ENCODE results near the gene HYAL4.
"Not testable (repeated sequence)": the region's sequence is repeated elsewhere in the genome, so short reads cannot be mapped to it uniquely, and the experiment has no call there.

Gene HYAL4

GRCh38 chr7:123847868-123848267 lies 2.9 kb downstream of the HYAL4 start:
- DNase-seq (ENCODE audit: low read depth in 2 of 2) = no peak

DNA sequence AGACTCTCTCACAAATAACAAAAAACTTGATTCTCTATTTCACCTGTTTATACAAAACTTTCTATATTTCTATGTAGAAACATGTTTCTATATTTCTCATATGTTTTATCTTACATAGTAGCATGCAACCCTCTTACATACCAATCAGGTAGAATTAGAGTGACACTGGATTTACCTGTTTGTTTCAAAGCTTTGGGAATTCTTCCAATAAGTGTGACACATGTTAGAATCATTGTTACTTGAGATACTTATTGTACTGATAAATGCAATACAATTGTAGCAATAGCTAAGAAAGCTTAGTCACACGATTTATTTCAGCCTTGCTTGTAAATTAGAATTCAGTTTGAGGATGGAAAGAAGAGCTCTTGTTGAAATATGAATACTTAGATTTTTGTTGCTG lies 4.9 kb downstream of the HYAL4 start:
- DNase-seq (ENCODE audit: low read depth in 2 of 2) = no peak

GRCh38 chr7:123851404-123851803 lies 6.4 kb downstream of the HYAL4 start:
- DNase-seq (ENCODE audit: low read depth in 2 of 2) = not testable (repeated sequence)

DNA sequence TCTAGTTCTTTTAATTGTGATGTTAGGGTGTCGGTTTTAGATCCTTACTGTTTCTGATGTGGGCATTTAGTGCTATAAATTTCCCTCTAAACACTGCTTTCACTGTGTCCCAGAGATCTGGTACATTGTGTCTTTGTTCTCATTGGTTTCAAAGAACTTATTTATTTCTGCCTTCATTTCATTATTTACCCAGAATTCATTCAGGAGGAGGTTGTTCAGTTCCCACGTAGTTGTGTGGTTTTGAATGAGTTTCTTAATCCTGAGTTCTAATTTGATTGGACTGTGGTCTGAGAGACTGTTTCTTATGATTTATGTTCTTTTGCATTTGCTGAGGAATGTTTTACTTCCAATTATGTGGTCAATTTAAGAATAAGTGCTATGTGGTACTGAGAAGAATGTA lies 9.3 kb downstream of the HYAL4 start:
- not testable (repeated sequence) for DNase-seq (ENCODE audit: low read depth in 2 of 2)

DNA sequence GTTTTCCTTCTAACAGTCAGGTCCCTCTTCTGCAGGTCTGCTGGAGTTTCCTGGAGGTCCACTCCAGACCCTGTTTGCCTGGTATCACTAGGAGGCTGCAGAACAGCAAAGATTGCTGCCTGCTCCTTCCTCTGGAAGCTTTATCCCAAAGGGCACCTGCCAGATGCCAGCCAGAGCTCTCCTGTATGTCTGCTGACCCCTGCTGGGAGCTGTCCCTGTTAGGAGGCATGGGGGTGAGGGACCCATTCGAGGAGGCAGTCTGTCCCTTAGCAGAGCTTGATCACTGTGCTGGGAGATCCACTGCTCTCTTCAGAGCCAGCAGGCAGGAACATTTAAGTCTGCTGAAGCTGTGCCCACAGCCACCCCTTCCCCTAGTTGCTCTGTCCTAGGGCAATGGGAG lies 11.5 kb downstream of the HYAL4 start:
- DNase-seq (ENCODE audit: low read depth in 2 of 2) = not testable (repeated sequence)

DNA sequence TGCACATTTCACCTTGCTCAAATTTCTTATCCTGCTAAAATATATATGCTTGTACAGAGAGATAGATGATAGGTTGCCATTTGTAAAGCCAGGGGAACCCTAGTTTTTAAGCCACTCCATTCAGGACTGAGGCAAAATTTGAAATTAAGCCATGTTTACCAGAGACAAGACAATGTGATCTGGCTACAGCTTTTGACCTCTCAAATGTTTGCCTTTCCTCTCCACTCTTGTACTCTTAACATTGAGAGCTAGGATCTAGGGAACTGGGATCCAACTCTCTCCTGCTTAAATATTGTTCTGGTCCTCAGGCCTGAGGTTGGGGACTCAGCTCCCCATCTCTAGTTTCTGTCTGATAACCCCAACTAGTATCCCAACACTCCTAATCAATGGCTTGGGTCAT lies 15.9 kb downstream of the HYAL4 start:
- DNase-seq (ENCODE audit: low read depth in 2 of 2) = no peak

DNA sequence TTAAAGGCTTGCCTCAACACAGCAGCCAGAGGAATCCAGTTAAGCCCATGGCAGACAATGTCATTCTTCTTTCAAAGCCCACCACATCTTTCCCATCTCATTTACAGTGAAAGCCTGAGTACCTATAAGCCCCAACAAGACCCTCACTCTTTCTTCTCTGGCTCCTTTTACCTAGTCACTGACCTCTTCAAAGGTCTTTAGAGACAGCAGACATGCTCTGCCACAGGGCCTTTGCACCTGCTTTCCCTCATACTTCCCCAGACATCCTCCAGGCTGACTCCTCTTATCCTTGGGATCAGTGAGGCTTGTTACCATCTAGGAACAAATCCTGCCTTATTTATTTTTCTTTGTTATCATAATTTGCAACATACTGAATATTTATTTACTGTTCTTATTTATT lies 17.8 kb downstream of the HYAL4 start:
- DNase-seq (ENCODE audit: low read depth in 2 of 2) = no peak

DNA sequence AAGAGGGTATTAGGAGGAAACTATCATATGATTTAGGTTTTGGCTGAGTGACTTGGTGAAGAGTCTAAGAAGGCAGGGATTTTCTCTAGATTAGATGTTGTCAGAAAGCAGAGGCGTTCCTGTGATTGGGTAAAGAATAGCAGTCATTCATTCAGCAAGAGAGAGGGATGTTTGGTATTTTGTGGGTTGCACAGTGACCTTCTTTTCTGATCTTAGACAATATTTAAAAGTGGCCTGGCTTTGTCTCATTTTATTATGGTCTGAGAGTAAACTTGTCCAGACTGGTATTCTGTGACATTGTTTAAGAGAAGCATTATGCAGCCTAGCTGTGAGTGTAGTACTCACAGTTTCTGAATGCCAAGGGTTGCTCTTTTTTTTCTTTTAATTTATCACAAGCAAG lies 18.5 kb downstream of the HYAL4 start:
- DNase-seq (ENCODE audit: low read depth in 2 of 2) = no peak

- no peak for DNase-seq (ENCODE audit: low read depth in 2 of 2)
Measured at GRCh38 chr7:123864012-123864411, 19.0 kb downstream of the HYAL4 start.

- DNase-seq (ENCODE audit: low read depth in 2 of 2) = no peak
Measured at GRCh38 chr7:123864436-123864835, 19.5 kb downstream of the HYAL4 start.

DNA sequence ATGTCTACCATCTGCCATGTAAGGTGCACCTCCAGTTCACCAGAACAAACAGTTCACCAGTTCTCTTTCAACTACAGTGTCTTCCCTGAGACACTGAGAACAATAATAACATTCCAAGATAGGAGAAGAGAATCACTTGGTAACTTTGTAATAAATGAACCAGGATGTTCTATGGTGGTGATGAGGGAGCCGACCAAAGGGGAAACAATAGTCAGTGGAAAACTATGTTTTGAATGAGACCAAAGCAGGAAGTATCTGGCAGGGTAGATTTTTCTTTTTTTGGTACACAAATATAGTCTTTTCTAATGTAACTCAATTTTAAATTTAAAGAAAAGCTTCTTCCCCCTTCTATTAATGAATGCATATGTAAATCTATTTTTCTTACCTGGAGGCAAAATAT lies 20.0 kb downstream of the HYAL4 start:
- no peak for DNase-seq (ENCODE audit: low read depth in 2 of 2)

DNA sequence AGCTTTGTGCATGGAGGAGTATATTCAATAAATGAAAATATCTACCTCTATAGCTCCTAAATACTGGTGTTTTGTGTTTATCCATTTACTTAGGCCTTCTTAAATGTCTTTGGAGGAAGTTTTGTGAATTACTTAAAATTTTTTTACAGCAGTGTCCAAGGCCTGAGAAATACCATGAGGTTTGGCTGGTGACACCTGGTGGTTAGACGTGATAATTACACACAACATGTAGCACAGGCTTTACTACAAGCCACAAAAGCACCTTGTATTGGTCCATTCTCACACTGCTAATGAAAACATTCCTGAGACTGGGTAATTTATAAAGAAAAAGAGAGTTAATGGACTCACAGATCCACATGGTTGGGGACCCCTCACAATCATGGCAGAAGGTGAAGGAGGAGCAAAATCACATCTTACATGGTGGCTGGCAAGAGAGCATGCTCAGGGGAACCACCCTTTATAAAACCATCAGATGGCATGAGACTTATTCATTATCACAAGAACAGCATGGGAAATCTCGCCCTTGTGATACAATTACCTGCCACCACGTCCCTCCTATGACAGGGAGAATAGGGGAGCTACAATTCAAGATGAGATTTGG lies 20.6 kb downstream of the HYAL4 start:
- no peak for DNase-seq (ENCODE audit: low read depth in 2 of 2)

DNA sequence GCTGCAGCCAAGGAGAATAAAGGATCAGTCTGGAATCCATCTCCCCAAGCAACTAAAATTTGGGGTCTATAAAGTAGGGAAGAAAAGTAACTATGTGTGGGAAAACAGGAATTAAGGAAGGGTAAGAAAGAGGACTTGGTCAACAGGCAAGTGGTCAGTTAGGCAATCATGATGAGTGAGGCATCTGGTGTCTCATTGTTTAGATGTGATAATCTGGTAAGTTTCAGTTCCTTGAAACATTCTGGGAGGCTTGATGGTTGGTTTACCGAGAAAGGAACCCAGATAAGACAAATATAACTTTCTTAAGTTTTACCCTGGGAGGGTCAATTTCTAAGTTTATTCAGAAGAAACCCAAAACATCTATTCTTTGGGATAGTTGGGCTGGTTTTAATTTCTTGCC lies 22.3 kb downstream of the HYAL4 start:
- no peak for DNase-seq (ENCODE audit: low read depth in 2 of 2)

DNA sequence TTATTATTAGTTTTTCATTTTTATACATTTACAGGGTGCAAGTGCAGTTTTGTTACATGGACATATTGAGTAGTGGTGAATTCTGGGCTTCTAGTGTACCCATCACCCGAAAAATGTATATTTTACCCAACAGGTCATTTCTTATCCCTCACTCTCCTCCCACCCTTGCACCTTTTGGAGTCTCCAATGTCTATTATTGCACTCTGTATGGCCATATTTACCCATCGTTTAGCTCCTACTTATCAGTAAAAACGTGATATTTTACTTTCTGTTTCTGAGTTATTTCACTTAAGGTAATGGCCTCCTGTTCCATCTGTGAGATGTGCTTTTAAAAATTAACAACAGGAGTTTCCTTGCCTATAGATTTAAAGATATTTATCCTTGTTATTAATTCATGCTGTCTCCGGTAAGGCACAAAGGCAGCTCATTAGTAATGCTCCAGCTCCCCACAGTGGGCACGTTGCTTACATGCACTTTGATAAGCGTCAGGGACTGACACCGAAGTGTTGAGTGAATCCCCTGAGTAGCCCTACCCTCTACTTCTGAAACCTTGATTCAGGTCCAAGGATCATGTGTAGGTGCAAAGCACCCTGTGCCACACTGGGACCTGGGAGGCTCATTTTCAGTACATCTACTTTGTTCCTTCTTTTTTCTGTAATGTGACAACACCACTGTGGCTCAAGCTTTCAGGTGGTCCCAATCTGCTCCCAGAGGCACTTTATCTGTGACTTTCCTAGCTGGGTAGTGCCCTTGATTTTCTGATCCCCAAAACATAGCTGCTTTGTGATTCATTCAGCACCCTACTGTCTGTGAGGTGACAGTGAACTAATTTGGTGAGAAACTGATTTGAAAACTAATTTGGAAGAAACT lies 27.3 kb downstream of the HYAL4 start:
- no peak for DNase-seq (ENCODE audit: low read depth in 2 of 2)

DNA sequence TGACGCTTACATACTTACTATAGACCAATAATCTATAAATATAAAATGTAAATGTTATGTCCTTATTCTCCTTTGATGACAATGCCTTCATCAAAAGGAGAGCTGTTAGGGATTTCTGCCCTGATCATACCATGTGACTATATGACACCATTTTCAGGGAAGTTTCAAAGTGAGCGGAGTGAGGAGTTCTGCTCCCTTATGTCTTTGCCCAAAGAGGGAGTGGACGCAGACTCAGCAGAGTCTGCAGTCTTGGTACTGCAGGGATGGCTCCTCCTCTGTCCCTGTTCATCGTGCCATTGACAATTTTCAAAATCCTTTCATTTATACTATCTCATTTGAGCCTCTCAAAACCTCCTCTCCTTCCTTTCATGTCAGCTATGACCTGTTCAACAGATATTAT lies 27.9 kb downstream of the HYAL4 start:
- DNase-seq (ENCODE audit: low read depth in 2 of 2) = no peak

GRCh38 chr7:123876557-123877256 lies 31.7 kb downstream of the HYAL4 start:
- no peak for DNase-seq (ENCODE audit: low read depth in 2 of 2)

DNA sequence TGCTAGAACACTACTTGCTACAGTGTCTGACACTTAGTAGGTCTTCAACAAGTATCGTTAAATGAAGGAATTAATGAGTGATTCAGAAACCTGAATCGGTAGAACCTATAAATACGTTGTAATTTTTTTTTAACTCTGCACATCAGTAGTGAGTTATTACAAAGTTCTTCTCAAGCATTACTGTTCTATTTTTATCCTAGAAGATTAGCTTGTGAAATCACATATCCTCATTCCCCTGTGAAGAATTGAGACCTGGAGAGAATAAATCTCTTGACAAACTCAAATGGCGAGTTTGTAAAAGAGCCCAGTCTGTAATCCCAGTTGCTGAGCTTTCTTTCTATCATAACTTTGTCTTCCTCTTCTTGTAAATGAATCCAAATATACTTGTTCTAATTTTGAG lies 34.7 kb downstream of the HYAL4 start:
- no peak for DNase-seq (ENCODE audit: low read depth in 2 of 2)

GRCh38 chr7:123881300-123881699 lies 36.3 kb downstream of the HYAL4 start:
- no peak for DNase-seq (ENCODE audit: low read depth in 2 of 2)

GRCh38 chr7:123883154-123883553 lies 38.2 kb downstream of the HYAL4 start:
- no peak for DNase-seq (ENCODE audit: low read depth in 2 of 2)

GRCh38 chr7:123888192-123888591 lies 43.2 kb downstream of the HYAL4 start:
- no peak for DNase-seq (ENCODE audit: low read depth in 2 of 2)

DNA sequence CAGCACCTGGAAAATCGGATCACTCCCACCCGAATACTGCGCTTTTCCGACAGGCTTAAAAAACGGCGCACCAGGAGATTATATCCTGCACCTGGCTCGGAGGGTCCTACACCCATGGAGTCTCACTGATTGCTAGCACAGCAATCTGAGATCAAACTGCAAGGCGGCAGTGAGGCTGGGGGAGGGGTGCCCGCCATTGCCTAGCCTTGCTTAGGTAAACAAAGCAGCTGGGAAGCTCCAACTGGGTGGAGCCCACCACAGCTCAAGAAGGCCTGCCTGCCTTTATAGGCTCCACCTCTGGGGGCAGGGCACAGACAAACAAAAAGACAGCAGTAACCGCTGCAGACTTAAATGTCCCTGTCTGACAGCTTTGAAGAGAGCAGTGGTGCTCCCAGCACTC lies 49.8 kb downstream of the HYAL4 start:
- not testable (repeated sequence) for DNase-seq (ENCODE audit: low read depth in 2 of 2)

DNA sequence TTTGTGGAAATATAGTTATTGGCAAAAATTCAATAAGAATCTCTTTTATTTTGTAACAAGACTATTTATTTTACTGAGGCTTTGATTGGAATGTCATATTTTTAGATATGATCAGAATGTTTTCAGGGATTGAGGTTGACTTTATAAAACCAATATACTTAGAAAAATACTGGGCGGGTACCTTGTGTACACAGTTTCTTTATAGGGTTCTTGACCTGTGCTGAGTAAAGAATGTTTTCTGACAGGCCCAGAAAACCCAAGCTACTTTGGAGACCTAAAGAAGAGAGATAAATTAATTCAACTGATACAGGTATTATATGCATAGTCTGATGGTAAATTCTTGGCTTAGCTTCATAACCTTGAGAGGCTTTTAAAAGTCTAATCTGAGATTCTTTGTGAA lies 56.1 kb downstream of the HYAL4 start:
- no peak for DNase-seq (ENCODE audit: low read depth in 2 of 2)

- DNase-seq (ENCODE audit: low read depth in 2 of 2) = no peak
Measured at GRCh38 chr7:123905714-123906113, 60.7 kb downstream of the HYAL4 start.
